Measurements from ENCODE around the gene IRF7.

IRF7 gene

GRCh38 chr11:620935-621814 lies 5.4 kb upstream of the IRF7 start:
- no peak for DNase-seq (ENCODE audit: low spot score)

GRCh38 chr11:620201-620600 lies 4.5 kb upstream of the IRF7 start:
- DNase-seq (ENCODE audit: low spot score): no peak

GRCh38 chr11:619628-620050 lies 3.9 kb upstream of the IRF7 start:
- DNase-seq (ENCODE audit: low spot score): no peak

- DNase-seq (ENCODE audit: low spot score): no peak
Observed at GRCh38 chr11:618856-619627, 3.3 kb upstream of the IRF7 start.

GRCh38 chr11:617912-618682 lies 2.3 kb upstream of the IRF7 start:
- no peak for DNase-seq (ENCODE audit: low spot score)

GRCh38 chr11:617199-617911 lies 1.6 kb upstream of the IRF7 start:
- DNase-seq (ENCODE audit: low spot score): no peak

- DNase-seq (ENCODE audit: low spot score): no peak
Observed at GRCh38 chr11:616320-617198, 809 bp upstream of the IRF7 start.

- DNase-seq (ENCODE audit: low spot score): no peak
Observed at GRCh38 chr11:614623-615503, 887 bp downstream of the IRF7 start.

- no peak for DNase-seq (ENCODE audit: low spot score)
Observed at GRCh38 chr11:614021-614622, 1.6 kb downstream of the IRF7 start.

- DNase-seq (ENCODE audit: low spot score): peak; percentile 72
Observed at GRCh38 chr11:613369-613968, 2.3 kb downstream of the IRF7 start.

- DNase-seq (ENCODE audit: low spot score): no peak
Observed at GRCh38 chr11:612961-613300, 2.8 kb downstream of the IRF7 start.

GRCh38 chr11:612201-612960 lies 3.4 kb downstream of the IRF7 start:
- DNase-seq (ENCODE audit: low spot score): peak; percentile 67

- DNase-seq (ENCODE audit: low spot score): no peak
Observed at GRCh38 chr11:611001-611996, 4.5 kb downstream of the IRF7 start.

GRCh38 chr11:610146-610801 lies 5.5 kb downstream of the IRF7 start:
- no peak for DNase-seq (ENCODE audit: low spot score)

GRCh38 chr11:609341-609811 lies 6.4 kb downstream of the IRF7 start:
- DNase-seq (ENCODE audit: low spot score): no peak

GRCh38 chr11:608791-609251 lies 6.9 kb downstream of the IRF7 start:
- no peak for DNase-seq (ENCODE audit: low spot score)

All from HuH-7 (cell line).